Bronchial epithelial cell (primary cell): ENCODE data around the gene SDF4. TPM values are rescaled to one million over a fixed set of nuclear protein-coding genes. Genes with fewer than 3 reads are reported as not detected.

ENCODE experiments used
- DNase-seq: peaks from one replicate; pipeline ENCODE4 v3.0.0-alpha.2; 2010; ENCODE audit warnings: low read depth
- FAIRE-seq: peaks from 2 replicates; lab custom pipeline; 2011; peaks lifted over from hg19 to GRCh38; lab: Jason Lieb, UNC
- H3K27me3 ChIP-seq: 2 replicates; pipeline ENCODE4 v1.5.1; 2011; ENCODE audit warnings: low read length; ENCODE audit not compliant: control insufficient read depth, insufficient read depth
- H3K36me3 ChIP-seq: 2 replicates; pipeline ENCODE4 v1.5.1; 2011; ENCODE audit warnings: low read length; ENCODE audit not compliant: control insufficient read depth, insufficient read depth
- H3K4me3 ChIP-seq: 2 replicates; pipeline ENCODE4 v1.5.1; 2011; ENCODE audit warnings: mild to moderate bottlenecking, low read depth, low read length, control low read depth
- total RNA-seq: library from RNA; depleted of rRNA; stranded (reverse); fragments of >200 nt; gene quantifications from 2 replicates; pipeline ENCODE4 v1.2.1, GENCODE V29; 2014
- TF ChIP-seq, protein P1 (sequence below): IDR thresholded peaks from 2 replicates; pipeline ENCODE4 v1.5.1; 2011; ENCODE audit warnings: mild to moderate bottlenecking, moderate library complexity, low read length, control low read depth, inconsistent platforms; ENCODE audit not compliant: insufficient read depth, severe bottlenecking

Gene SDF4
- total RNA-seq, 1 donor from 2014 or later, result 68.2 TPM

DNA sequence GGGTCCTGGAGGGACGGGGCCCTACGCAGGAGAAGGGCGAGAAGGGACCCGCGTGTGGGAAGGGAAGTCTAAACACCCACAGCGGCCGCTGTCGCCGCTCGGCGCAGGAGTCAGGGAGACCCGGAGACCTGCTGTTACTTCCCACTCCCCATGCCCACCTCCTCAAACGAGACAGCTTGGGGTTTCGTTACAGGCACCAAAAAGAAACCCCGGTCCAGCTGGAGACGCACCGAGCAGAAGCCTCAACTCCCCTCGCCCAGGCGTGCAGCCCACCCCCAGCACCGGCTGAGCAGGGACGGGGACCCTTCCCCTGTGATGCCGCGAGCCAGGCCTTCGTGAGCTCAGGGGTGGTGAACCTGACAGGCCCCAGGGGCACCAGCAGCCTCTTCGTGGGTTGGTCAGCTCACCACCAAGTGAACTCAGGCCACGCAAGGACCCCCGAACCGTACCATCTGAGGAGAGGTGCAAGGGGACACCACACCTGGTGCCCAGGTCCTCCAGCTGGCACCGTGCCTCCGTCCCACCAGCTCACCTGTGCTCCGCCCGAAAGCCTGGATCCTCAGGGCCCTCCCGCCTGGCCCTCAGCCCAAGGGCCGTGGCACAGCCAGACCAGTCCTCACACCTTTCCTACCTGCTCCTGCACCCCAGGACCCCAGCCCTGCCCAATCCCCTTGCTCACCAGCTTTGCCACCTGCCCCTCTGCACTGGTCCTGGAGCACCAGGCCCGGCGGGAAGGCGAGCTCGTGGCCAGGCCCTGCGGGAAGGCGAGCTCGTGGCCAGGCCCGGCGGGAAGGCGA is 5.0 kb downstream of the SDF4 start:
- DNase-seq (no peak), FAIRE-seq (no peak)
- H3K4me3 ChIP-seq, result no peak overlapping the region
- TF ChIP-seq, protein P1, sequence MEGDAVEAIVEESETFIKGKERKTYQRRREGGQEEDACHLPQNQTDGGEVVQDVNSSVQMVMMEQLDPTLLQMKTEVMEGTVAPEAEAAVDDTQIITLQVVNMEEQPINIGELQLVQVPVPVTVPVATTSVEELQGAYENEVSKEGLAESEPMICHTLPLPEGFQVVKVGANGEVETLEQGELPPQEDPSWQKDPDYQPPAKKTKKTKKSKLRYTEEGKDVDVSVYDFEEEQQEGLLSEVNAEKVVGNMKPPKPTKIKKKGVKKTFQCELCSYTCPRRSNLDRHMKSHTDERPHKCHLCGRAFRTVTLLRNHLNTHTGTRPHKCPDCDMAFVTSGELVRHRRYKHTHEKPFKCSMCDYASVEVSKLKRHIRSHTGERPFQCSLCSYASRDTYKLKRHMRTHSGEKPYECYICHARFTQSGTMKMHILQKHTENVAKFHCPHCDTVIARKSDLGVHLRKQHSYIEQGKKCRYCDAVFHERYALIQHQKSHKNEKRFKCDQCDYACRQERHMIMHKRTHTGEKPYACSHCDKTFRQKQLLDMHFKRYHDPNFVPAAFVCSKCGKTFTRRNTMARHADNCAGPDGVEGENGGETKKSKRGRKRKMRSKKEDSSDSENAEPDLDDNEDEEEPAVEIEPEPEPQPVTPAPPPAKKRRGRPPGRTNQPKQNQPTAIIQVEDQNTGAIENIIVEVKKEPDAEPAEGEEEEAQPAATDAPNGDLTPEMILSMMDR, result no peak
- no peaks in the 10 kb centered on the region for H3K27me3 ChIP-seq
- peaks cover 44% of the 10 kb centered on the region for H3K36me3 ChIP-seq

DNA sequence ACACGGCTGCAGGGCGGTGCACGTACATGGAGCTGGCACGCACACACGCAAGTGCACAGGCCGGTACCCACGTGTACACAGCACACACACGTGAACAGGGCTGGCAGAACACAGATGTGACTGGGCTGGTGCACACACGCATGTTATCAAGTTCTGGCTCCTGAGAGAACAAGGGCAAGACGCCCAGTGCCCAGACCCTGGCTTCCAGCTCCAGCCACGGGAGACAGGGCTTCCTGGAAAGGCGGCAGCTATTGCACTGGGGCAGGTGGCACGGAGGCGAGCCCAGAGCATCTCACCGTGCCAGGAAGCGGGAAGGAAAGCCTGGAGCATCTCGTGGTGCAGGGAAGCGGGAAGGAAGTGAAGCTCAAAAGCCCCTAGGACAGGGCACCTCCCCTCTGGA is 5.9 kb downstream of the SDF4 start:
- Histone ChIP-seq H3K4me3 (no peak overlapping the region), H3K27me3 (no peaks in the 10 kb centered on the region), H3K36me3 (peaks cover 47% of the 10 kb centered on the region)
- TF ChIP-seq, protein P1, result no peak
- DNase-seq, result no peak
- peak; percentile 64 for FAIRE-seq

GRCh38 chr1:1225238-1225845 is 6.5 kb downstream of the SDF4 start:
- TF ChIP-seq, protein P1, result no peak
- peaks cover 48% of the 10 kb centered on the region for H3K36me3 ChIP-seq
- H3K27me3 ChIP-seq, result no peaks in the 10 kb centered on the region
- peak; percentile 52 for FAIRE-seq
- DNase-seq, result no peak
- no peak overlapping the region for H3K4me3 ChIP-seq

DNA sequence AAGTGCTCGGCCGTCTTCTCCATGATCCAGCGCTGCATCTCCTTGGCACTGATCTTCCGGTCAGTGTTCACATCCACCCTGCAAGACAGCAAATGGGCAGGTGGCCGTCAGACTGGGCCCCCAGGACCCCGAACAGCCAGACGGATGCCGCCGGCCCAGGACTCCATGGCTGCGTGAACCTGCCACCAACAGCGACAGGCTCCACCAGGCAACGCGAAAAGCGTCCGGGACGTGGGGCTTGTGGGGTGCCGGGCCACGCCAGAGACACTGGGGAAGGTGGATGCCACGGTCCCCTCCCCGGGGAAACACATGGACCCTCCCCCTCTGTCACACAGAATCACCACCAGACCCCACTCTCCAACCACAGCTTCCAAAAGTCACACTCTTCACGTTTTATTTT is 7.9 kb downstream of the SDF4 start:
- Histone ChIP-seq H3K36me3 (peaks cover 43% of the 10 kb centered on the region), H3K27me3 (no peaks in the 10 kb centered on the region), H3K4me3 (no peak overlapping the region)
- no peak for DNase-seq
- no peak for FAIRE-seq
- TF ChIP-seq, protein P1, result no peak

- Histone ChIP-seq H3K4me3 (no peak overlapping the region), H3K36me3 (peaks cover 43% of the 10 kb centered on the region), H3K27me3 (no peaks in the 10 kb centered on the region)
- no peak for FAIRE-seq
- DNase-seq, result no peak
- TF ChIP-seq, protein P1, result no peak
Observed at GRCh38 chr1:1223321-1223720, 8.5 kb downstream of the SDF4 start.
